Adrenal gland (tissue), 12 donors: ENCODE results near the gene GPR176. TPM values are rescaled to one million over a fixed set of nuclear protein-coding genes. Genes with fewer than 3 reads are reported as not detected.

Source experiments
- DNase-seq, 7 donors: peaks; one replicate each; pipeline ENCODE4 v3.0.0-alpha.2; 2019 to 2020
- H3K27ac ChIP-seq, 5 donors: fragments of 200-600 bp; sonication (generic) in 4 of 5; 1 replicate in 3 of 5; 2 replicates in 2 of 5; pipeline versions ENCODE4 v1.5.1 to v1.8.0; 2016 to 2020; ENCODE audit warnings: mild to moderate bottlenecking in 1 of 5
- H3K27me3 ChIP-seq: fragments of 200-600 bp; 2 replicates; pipeline ENCODE4 v1.8.0; 2021
- H3K36me3 ChIP-seq, 2 donors: fragments of 200-600 bp; replicated peaks in 1 of 2; 1 replicate in 1 of 2; 2 replicates in 1 of 2; pipeline versions ENCODE4 v1.5.1 to v1.8.0; 2018 to 2022
- H3K4me1 ChIP-seq, 2 donors: fragments of 200-600 bp; replicated peaks in 1 of 2; 1 replicate in 1 of 2; 2 replicates in 1 of 2; pipeline versions ENCODE4 v1.5.1 to v1.8.0; 2018 to 2021
- H3K4me3 ChIP-seq, 4 donors: fragments of 200-600 bp; sonication (generic) in 3 of 4; one replicate each; pipeline ENCODE4 v1.5.1; 2016 to 2018
- H3K9me3 ChIP-seq, 3 donors: fragments of 200-600 bp; sonication (generic) in 1 of 3; replicated peaks in 1 of 3; 1 replicate in 2 of 3; 2 replicates in 1 of 3; pipeline versions ENCODE4 v1.5.1 to v1.8.0; 2016 to 2021
- POLR2A ChIP-seq, 2 donors: fragments of 450-650 bp; IDR thresholded peaks; one replicate each; pipeline ENCODE4 v1.6.1; 2017; ENCODE audit warnings: antibody characterized with exemption in 2 of 2, mild to moderate bottlenecking in 2 of 2, moderate library complexity in 1 of 2
- WGBS, 4 donors: extraction: QIAGEN DNeasy Blood & Tissue Kit in 2 of 4; methylation state at CpG; one replicate each; pipeline versions ENCODE4 v1.1.5 to v1.1.7; 2013 to 2017; 5-methylcytosine and 5-hydroxymethylcytosine counted together
- intact Hi-C, 2 donors: fragments of 100-400 bp; cut with DNase I; formaldehyde crosslinking; loops; one replicate each; pipeline versions ENCODE4 v1.14.1 to v1.15.0; 2022 to 2023
- polyA plus RNA-seq, 3 donors: library from polyadenylated mRNA; stranded (reverse); fragments of 200-250 nt in 2 of 3; fragments of 350-450 nt in 1 of 3; fragmentation: Illumina TruSeq in 1 of 3; extraction: RNeasy Lipid Tissue Mini Kit (QIAGEN cat#74804) in 1 of 3; gene quantifications; one replicate each; pipeline ENCODE4 v1.2.3, GENCODE V29; 2013 to 2014
- total RNA-seq, 9 donors: library from RNA; depleted of rRNA in 4 of 9; stranded (reverse); fragments of >200 nt in 4 of 9; fragments of 120-200 nt in 1 of 9; fragmentation: NEBNext Ultra II Directional in 1 of 9; extraction: Animal tissue kit (Norgen Biotek cat#: 25700) in 1 of 9; gene quantifications; one replicate each; pipeline versions ENCODE4 v1.1.0 to v1.2.4, GENCODE V29; 2013 to 2023
- TF ChIP-seq, protein P1 (sequence below), 6 experiments: fragments of 450-650 bp in 4 of 6; fragments of 200-600 bp in 2 of 6; sonication (generic) in 1 of 6; IDR thresholded peaks; 1 replicate in 5 of 6; 2 replicates in 1 of 6; pipeline versions ENCODE4 v1.5.1 to v1.8.0; 2016 to 2021; ENCODE audit warnings: antibody characterized with exemption in 6 of 6, mild to moderate bottlenecking in 2 of 6, moderate library complexity in 1 of 6
- donor health status: healthy with polysubstance abuse.
- donor health status: Bipolar disorder and iron deficiency.
- donor health status: DM: yes; HTN: yes; CAD: no.
- donor health status: DM: no; HTN: no; CAD: no.
- donor health status: DM: no; HTN: no; CAD: no.
- donor health status: DM: yes; HTN: yes; CAD: no.

Gene GPR176
- total and polyA plus RNA-seq, 12 donors: 1.4 to 12.7 (median 5.6) TPM

DNA sequence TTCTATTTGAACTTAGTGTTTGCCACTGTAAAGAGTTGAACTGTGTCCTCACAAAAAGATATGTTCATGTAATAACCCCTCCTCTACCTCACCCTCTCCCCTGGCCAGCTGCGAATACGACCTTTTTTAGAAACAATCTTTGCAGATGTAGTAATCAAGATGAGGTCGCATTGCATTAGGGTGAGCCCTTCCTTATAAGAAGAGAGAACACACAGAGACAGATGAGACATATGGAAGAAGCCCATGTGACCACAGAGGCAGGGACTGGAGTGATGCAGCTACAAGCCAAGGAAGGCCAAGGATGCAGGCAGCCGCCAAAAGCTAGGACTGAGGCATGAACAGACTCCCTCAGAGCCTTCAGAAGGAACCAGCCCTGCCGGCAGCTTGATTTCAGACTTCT lies 27.6 kb downstream of the GPR176 start:
- 90 to 92% (median 92%) methylated on average over 5 of the region's 5 CpGs for WGBS, 4 donors
- no peaks in the 10 kb centered on the region for H3K9me3 ChIP-seq
- no peaks in the 10 kb centered on the region for H3K36me3 ChIP-seq
- intact Hi-C loops: loop anchor here in 1 of 2 donors (10.0 kb wide), 1 partner anchor 82 kb away; no protein-coding TSS in a partner anchor
- no peaks in the 10 kb centered on the region for H3K27me3 ChIP-seq
- no peak overlapping the region for H3K4me3 ChIP-seq
- DNase-seq: no peak
- TF ChIP-seq, protein P1, sequence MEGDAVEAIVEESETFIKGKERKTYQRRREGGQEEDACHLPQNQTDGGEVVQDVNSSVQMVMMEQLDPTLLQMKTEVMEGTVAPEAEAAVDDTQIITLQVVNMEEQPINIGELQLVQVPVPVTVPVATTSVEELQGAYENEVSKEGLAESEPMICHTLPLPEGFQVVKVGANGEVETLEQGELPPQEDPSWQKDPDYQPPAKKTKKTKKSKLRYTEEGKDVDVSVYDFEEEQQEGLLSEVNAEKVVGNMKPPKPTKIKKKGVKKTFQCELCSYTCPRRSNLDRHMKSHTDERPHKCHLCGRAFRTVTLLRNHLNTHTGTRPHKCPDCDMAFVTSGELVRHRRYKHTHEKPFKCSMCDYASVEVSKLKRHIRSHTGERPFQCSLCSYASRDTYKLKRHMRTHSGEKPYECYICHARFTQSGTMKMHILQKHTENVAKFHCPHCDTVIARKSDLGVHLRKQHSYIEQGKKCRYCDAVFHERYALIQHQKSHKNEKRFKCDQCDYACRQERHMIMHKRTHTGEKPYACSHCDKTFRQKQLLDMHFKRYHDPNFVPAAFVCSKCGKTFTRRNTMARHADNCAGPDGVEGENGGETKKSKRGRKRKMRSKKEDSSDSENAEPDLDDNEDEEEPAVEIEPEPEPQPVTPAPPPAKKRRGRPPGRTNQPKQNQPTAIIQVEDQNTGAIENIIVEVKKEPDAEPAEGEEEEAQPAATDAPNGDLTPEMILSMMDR (IDR thresholded peaks at IDR 0.05): no peak
- no peak for TF ChIP-seq POLR2A (IDR thresholded peaks at IDR 0.05)
- H3K4me1 ChIP-seq: no peaks in the 10 kb centered on the region
- no peak overlapping the region for H3K27ac ChIP-seq

DNA sequence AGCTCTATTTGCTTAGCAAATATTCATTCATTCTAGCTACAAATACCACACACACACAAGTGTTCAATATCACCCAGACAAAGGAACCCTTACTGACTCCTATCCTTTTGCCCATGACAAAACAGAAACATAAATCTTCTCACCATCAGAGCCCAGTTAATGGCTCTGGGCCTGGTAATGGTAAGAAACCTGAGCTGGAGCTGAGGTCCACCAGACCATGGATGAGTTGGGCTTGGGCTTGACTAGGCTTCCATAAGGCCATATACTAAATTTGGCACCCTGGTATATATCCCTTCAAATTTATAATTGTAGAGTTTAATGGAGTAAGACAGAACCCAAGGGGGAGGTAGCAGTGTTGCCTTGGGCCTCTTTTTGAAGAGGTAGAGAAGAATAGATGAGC lies 29.4 kb downstream of the GPR176 start:
- H3K4me1 ChIP-seq: no peaks in the 10 kb centered on the region
- TF ChIP-seq POLR2A (IDR thresholded peaks at IDR 0.05): no peak
- TF ChIP-seq, protein P1 (IDR thresholded peaks at IDR 0.05): no peak

DNA sequence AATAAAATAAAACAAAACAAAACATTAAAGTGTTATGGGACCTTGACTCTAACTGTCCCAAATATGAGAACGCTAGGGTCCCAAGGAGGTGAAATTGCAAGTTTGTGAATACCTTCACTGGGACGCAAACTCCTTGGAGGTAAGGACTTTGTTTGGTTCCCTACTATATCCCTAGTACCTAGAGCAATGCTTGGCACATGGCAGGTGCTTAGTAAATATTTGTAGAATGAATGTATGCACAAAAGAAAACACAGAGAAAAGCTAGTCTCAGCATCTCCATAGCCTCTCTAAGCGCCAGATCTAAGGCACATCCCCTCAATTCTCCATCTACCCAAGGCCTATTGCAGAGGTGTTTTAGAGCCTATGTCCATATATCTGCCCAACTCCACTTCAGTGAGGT lies 30.5 kb downstream of the GPR176 start:
- no peaks in the 10 kb centered on the region for H3K4me1 ChIP-seq
- DNase-seq: no peak
- no peaks in the 10 kb centered on the region for H3K27me3 ChIP-seq
- TF ChIP-seq, protein P1 (IDR thresholded peaks at IDR 0.05): no peak
- no peak for TF ChIP-seq POLR2A (IDR thresholded peaks at IDR 0.05)
- intact Hi-C loops: loop anchor here in 1 of 2 donors (10.0 kb wide), 1 partner anchor 105 kb away; the partner anchor contains the start of gene FSIP1
- no peak overlapping the region for H3K27ac ChIP-seq
- H3K4me3 ChIP-seq: no peak overlapping the region
- no peaks in the 10 kb centered on the region for H3K36me3 ChIP-seq
- no peaks in the 10 kb centered on the region for H3K9me3 ChIP-seq
- WGBS, 4 donors: 84 to 91% (median 89%) methylated on average over 3 of the region's 3 CpGs

More for the DNA sequence above, 29.4 kb downstream of the GPR176 start:
- no peaks in the 10 kb centered on the region for H3K36me3 ChIP-seq
- H3K27ac ChIP-seq: no peak overlapping the region
- no peak for DNase-seq
- H3K9me3 ChIP-seq: no peaks in the 10 kb centered on the region
- H3K27me3 ChIP-seq: no peaks in the 10 kb centered on the region
- H3K4me3 ChIP-seq: no peak overlapping the region
- intact Hi-C loops: loop anchor here in 1 of 2 donors (10.0 kb wide), 1 partner anchor 84 kb away; no protein-coding TSS in a partner anchor

DNA sequence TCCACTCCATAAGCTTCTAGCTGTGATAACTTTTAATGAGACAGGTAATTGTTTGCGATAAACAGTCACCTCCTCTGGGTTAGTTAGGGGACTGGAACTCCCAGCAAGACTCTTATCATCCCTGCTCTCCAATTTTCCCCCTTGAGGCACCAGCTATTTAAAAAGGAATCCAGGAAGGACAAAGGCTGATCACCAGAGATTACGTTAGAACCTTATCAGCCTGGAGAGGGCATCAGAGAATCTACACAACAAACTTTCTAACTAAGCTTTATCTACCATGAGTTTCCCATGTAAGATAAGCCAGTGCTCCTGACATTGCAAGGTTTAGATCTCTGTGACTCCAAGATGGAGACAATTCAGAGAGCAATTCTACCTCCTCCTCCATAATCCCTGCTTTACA lies 31.3 kb downstream of the GPR176 start:
- H3K4me3 ChIP-seq: no peak overlapping the region
- H3K9me3 ChIP-seq: no peaks in the 10 kb centered on the region
- 58 to 72% (median 65%) methylated on average over 2 of the region's 2 CpGs for WGBS, 4 donors
- no peaks in the 10 kb centered on the region for H3K4me1 ChIP-seq
- intact Hi-C loops: loop anchor here in 1 of 2 donors (10.0 kb wide), 1 partner anchor 104 kb away; the partner anchor contains the start of gene FSIP1
- DNase-seq: no peak
- TF ChIP-seq POLR2A (IDR thresholded peaks at IDR 0.05): no peak
- TF ChIP-seq, protein P1 (IDR thresholded peaks at IDR 0.05): no peak
- no peaks in the 10 kb centered on the region for H3K36me3 ChIP-seq
- no peak overlapping the region for H3K27ac ChIP-seq
- no peaks in the 10 kb centered on the region for H3K27me3 ChIP-seq
